ENCODE data around the gene RHBDL2.

- TF ChIP-seq CTCF (IDR thresholded peaks at IDR 0.05; ENCODE audit: insufficient read depth, low read length) (no peak), POLR2AphosphoS5 (IDR thresholded peaks at IDR 0.05; ENCODE audit: low read depth) (no peak), GABPA (IDR thresholded peaks at IDR 0.05; ENCODE audit: low read depth) (no peak)
Observed at GRCh38 chr1:38858833-38859560, 82.6 kb downstream of the RHBDL2 start.
